22Rv1 (cell line): Measurements from ENCODE around the gene PPP4C.

Experiments
- ZFX ChIP-seq: fragments of 450-650 bp; IDR thresholded peaks from 2 replicates; pipeline ENCODE4 v1.6.1; 2017; ENCODE audit warnings: antibody characterized with exemption, borderline replicate concordance
- TF ChIP-seq, protein P1 (sequence below): fragments of 450-650 bp; IDR thresholded peaks from 2 replicates; pipeline ENCODE4 v1.5.1; 2017; ENCODE audit warnings: mild to moderate bottlenecking

DNA sequence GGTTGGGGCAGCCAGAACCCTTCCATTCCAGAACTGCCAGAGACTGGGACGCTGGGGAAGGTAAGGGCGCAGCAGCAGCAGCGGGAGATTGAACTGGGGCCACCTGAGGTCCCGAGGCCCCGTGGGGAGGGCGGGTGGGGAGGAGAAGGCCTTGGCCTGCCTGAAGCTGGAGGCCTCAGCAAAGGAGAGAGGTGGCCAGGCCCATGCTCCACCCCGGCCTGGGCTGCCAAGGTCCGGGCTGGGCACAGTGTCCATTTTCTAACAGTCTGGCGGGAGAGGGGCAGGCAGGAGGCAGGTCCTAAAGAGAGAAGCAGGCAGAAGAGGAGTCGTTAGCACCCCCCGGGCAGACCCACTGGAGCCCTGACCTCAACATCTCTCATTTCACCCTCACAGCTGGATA is 38.6 kb downstream of the PPP4C start:
- TF ChIP-seq, protein P1, sequence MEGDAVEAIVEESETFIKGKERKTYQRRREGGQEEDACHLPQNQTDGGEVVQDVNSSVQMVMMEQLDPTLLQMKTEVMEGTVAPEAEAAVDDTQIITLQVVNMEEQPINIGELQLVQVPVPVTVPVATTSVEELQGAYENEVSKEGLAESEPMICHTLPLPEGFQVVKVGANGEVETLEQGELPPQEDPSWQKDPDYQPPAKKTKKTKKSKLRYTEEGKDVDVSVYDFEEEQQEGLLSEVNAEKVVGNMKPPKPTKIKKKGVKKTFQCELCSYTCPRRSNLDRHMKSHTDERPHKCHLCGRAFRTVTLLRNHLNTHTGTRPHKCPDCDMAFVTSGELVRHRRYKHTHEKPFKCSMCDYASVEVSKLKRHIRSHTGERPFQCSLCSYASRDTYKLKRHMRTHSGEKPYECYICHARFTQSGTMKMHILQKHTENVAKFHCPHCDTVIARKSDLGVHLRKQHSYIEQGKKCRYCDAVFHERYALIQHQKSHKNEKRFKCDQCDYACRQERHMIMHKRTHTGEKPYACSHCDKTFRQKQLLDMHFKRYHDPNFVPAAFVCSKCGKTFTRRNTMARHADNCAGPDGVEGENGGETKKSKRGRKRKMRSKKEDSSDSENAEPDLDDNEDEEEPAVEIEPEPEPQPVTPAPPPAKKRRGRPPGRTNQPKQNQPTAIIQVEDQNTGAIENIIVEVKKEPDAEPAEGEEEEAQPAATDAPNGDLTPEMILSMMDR, result no peak
- TF ChIP-seq ZFX, result no peak
